GM18508 (cell line): ENCODE measurements around the gene CPSF4L.
"Not testable (repeated sequence)": the region's sequence is repeated elsewhere in the genome, so short reads cannot be mapped to it uniquely, and the experiment has no call there.

ENCODE experiments used
- ATAC-seq: cut with Tn5 transposase; IDR thresholded peaks from one replicate; pipeline ENCODE4 v1.9.1; 2021; ENCODE audit warnings: moderate number of reproducible peaks; ENCODE audit not compliant: insufficient read depth, unreplicated experiment

The CPSF4L gene

GRCh38 chr17:73271072-73271471 lies 9.4 kb upstream of the CPSF4L start:
- peak; percentile 92 for ATAC-seq

- ATAC-seq = no peak
These were observed 8.1 kb upstream of the CPSF4L start for GRCh38 chr17:73269791-73270190.

- ATAC-seq = no peak
These were observed 7.6 kb upstream of the CPSF4L start for GRCh38 chr17:73269329-73269615.

GRCh38 chr17:73268582-73269328 lies 7.1 kb upstream of the CPSF4L start:
- no peak for ATAC-seq

- ATAC-seq = no peak
These were observed 6.2 kb upstream of the CPSF4L start for GRCh38 chr17:73267648-73268537.

GRCh38 chr17:73266796-73267195 lies 5.1 kb upstream of the CPSF4L start:
- ATAC-seq = no peak

- ATAC-seq = no peak
These were observed 4.3 kb upstream of the CPSF4L start for GRCh38 chr17:73265646-73266640.

- ATAC-seq = not testable (repeated sequence)
These were observed 2.8 kb upstream of the CPSF4L start for GRCh38 chr17:73264448-73264847.

GRCh38 chr17:73262676-73263642 lies 1.3 kb upstream of the CPSF4L start:
- ATAC-seq = no peak

GRCh38 chr17:73261952-73262675 lies 434 bp upstream of the CPSF4L start:
- no peak for ATAC-seq

- ATAC-seq = no peak
These were observed 4.2 kb downstream of the CPSF4L start for GRCh38 chr17:73257516-73257915.

- ATAC-seq = no peak
These were observed 5.5 kb downstream of the CPSF4L start for GRCh38 chr17:73256220-73256619.

- ATAC-seq = no peak
These were observed 6.0 kb downstream of the CPSF4L start for GRCh38 chr17:73255671-73256181.

- no peak for ATAC-seq
These were observed 9.8 kb downstream of the CPSF4L start for GRCh38 chr17:73251871-73252270.

GRCh38 chr17:73250851-73251640 lies 10.6 kb downstream of the CPSF4L start:
- ATAC-seq = no peak

- ATAC-seq = no peak
These were observed 12.0 kb downstream of the CPSF4L start for GRCh38 chr17:73249700-73250099.

- ATAC-seq = no peak
These were observed 13.1 kb downstream of the CPSF4L start for GRCh38 chr17:73248532-73248931.

- ATAC-seq = no peak
These were observed 14.0 kb downstream of the CPSF4L start for GRCh38 chr17:73247726-73248125.
